CD4-positive, alpha-beta T cell treated with Interleukin-4 for 4 hours (primary cell): ENCODE measurements around the gene HIBADH.
"Not testable (repeated sequence)": the region's sequence is repeated elsewhere in the genome, so short reads cannot be mapped to it uniquely, and the experiment has no call there.

Experiments
- DNase-seq: peaks from one replicate; pipeline ENCODE4 v3.0.0-alpha.2; 2020

HIBADH gene

DNA sequence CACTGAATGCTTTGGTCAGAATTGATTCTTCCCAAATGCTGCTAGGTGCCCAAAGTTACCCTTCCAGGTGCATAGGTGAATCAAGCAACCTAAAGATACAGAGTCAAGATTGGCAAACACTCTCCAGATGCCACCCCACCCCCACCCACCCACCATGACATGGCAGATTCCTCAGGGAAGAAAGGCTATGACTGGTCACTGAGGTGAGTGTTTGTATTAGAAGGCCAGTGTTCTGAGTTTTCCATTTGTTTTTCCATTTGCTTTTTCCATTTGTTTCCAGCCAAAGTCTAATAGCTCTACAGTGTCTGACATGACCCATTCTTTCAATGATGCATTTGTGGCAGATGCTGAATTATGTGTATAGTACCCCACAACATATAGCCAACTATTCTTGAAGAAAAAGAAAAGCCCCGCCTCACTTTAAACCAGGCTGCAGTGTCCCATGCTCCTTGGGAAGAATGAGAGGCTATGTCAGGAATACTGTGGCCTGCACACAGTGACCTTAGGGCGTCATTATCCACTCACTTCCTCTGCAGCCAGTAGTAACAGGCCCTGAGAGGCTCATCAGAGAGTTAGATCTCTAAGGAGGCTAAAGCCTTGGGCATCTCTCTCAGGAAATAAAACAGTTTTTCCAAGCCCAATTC is 16.1 kb upstream of the HIBADH start:
- DNase-seq: no peak

DNA sequence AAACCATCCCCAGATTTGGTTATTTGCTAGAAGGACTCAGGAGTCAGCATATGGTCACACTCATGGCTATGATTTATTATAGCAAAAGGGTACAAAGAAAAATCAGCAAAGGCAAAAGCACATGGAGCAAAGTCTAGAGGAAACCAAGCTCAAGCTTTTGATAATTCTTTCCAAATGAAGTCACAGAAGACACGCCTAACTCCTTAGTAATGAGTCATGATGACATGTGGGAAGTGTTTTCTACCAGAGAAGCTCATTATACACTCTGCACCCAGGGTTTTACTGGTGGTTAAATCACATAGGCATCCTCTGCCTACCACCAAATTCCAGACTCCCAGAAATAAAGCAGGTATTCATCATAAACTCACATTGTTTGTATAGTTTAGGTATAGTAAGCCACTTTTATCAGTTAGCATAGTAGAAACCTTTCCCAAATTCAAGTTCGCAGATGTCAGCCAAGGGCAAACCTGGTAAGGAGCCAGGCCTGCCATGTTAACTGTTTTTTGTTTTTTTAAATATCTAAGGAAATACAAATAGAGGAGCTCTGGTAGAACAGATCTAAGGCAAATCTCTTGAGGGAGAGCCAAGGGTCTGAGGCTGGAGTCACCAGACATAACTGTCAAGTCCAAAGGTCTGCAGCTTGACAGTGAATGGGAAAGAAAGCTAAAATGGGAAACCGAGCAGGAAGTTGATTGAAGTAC is 15.4 kb upstream of the HIBADH start:
- DNase-seq: no peak

DNA sequence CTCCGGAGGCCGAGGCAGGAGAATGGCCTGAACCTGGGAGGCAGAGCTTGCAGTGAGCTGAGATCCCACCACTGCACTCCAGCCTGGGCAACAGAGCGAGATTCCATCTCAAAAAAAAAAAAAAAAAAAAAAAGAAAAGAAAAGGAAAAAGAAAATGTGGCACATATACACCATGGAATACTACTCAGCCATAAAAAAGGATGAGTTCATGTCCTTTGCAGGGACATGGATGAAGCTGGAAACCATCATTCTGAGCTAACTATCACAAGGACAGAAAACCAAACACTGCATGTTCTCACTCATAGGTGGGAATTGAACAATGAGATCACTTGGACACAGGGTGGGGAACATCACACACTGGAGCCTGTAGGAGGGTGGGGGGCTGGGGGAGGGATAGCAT is 11.4 kb upstream of the HIBADH start:
- DNase-seq: not testable (repeated sequence)

DNA sequence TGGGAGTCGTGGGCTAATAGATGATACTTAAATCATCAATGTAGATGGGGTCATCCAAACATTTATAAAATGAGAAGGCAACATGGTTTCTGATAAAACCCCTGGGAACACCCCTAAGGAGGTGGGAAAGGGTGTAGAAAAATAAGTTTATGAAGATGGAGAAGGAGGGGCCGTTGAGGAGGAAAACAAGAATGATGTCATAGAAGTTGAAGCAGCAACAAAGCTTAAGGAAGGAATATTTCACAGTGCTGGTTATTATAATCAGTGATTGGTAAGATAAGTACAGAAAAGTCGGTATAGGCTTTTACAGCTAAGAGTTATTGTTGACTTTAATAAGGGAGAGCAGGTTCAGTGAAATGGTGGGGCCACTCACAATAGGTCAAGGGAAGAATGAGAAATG is 9.0 kb upstream of the HIBADH start:
- DNase-seq: no peak

DNA sequence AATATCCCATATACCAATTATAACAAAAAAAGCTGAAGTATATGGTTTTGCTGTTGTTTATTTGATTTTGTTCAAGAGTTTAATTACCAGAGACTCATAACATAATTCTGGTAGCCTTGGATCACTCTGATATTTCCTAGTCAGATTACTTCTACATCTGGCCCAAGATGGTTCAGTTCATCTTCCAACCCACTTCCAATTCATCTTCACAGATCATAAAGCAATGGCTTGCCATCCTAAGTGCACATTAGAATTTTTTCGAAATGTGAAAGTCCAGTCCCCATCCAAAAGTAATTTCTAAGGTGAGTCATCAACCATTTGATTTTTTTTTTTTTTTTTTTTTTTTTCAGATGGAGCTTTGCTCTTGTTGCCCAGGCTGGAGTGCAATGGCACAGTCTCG is 8.0 kb upstream of the HIBADH start:
- DNase-seq: no peak

DNA sequence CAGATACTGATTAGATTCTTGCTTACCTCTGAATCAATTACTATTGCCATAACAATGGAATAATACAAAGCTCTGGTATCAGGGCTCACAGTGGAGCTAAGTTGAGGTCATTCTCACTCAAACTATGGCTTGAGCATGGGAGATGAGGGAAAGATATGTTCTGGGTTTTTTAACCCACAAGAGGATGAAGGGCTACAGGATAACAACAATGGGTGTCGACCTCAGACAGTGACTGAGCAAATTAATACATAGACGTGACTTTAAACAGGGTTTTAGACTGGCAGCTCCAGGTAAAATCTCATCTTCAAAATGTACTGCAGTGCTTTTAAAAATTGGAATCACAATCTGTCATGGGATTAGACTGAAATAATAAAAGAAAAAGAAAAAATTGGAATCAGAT is 7.5 kb upstream of the HIBADH start:
- DNase-seq: no peak

DNA sequence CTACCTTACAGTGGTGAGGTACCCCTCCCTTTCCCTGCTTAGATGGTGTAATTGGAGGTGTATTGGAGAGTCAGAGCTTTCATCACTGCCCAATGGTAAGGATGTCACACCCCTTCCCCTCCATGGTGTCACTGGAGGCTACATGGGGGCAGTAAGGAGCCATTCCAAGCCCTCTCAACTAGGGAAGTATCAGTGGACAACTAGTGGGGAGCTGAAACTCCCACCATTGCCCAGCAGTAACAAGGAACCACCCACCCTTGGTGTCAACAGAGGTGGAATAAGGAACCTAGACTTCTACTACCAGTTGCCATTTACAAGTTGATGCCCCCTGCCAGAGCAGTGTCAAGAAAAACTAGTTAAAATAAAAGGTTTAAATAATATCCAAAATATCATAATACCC is 2.8 kb upstream of the HIBADH start:
- DNase-seq: no peak

DNA sequence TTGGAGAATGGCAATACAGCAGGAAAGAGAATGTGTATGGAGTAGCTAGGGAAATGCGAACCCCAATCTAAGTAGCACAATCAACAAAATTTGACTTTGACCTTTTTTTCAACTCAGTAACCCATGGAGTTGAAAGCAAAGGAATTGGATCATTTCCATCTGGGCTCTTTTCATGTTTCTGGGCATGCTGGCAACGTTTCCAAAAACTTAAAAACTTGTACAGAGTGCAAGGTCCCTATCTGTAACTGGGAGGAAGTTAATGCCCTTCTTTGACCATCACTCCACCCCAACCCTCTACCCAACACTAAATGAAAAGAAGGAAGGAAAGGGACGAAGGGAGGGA is 1.3 kb upstream of the HIBADH start:
- DNase-seq: no peak

DNA sequence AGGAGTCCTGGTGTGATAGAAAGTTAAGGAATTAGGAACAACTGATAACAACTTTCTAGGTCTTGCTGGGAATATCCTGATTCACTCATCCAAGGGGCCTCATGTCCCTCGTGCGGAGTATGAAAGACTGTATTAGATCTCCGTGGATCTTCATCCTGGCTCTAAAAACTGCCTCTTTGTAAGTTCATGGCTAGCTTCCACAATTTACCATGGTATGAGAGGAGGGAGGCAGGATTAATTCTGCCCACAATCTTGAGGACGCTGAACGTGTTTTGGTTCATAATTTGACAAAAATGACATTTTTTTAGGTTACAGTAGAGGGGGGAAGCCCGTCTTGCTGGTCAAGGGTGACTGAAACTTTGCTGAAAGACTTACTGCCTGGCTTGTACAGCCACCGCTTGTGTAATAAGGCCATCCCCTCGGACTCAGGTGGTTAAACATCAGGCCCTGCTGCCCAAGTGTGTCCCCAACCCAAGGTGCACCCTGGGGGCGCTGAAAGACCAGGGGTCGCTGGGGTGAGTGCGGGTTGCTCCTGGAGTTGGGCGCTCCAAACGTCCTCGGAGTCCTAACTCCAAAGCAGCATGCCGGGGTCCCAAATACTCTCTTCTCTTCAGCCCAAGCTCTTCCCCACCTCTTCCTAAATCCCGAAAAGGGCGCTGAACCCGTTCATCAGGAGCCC is 733 bp downstream of the HIBADH start:
- DNase-seq: no peak

DNA sequence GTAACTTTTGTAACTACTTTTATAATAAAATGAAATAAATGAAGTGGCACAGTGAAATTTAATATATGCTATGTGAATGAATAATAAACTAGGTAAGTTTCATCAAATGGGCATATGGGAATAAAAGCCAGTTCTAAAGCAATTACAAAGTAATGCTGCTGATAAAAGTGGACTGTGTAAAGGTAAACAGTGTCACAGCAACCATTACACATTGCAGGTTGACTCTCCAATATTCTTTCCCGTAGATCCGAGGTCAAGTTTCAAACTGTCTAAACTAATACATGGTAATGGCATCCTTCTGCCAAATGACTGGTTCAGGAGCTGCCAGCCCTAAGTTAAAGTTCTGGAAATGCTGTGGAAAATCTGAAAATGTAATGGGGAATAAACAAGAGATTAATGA is 6.0 kb downstream of the HIBADH start:
- DNase-seq: no peak

DNA sequence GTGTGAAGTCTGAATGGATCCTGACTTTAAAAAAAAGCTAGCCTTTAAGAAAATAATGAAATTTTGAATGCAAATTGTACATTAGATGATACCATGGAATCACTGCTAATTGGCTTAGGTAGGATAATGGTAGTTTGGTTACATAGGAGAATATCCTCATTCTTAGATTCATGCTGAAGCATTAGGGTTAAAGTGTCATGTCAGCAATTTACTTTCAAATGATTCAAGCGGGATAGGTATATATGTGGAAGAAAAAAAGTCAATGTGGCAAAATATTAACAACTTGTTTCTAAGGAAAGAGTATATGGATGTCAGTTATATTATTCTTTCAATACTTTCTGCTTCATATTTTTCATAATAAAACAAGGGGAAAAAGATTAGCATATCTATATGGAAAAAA is 7.5 kb downstream of the HIBADH start:
- no peak for DNase-seq

DNA sequence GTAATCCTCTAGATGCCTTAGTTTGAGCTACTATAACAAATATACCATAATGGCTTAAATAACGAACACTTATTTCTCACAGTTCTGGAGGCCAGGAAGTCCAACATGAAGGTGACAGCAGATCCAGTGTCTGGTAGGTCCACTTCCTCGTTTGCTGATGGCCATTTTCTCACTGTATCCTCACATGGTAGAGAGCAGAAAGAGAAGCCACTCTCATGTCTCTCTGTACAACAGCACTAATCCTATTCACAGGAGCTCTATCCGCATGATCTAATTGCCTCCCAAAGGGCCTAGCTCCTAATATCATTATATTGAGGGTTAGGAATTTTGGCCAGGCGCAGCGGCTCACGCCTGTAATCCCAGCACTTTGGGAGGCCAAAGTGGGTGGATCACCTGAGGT is 10.2 kb downstream of the HIBADH start:
- DNase-seq: no peak

DNA sequence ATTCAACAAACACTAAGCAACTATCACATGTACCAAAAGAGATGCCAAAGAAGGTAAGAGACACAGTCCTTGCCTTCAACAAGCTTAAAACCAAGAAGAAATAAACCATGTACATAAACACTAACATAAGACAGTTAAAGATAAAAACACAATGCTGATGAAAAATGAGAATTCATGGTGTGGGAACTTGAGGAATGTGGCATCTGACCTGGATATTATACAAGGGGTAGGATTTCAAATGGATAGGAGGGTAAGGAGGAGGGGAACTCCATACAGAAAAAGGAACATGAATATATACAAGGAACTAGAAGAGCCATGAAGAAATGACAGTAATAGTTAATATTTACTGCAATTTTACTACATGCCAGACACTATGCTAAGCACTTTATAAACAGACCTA is 11.0 kb downstream of the HIBADH start:
- no peak for DNase-seq

DNA sequence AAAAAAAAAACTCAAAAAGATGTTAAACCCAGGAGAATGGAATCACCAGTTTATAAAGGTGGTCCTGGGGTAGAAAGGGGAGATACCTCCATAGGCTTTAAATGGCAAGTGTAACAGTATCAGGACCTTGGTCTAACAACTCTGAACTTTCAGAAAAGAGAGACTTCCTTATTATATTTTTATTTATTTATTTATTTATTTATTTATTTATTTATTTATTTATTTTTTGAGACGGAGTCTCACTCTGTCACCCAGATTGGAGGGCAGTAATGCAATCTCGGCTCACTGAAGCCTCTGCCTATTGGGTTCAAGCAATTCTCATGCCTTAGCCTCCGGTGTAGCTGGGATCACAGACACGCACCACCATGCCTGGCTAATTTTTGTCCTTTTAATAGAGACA is 12.4 kb downstream of the HIBADH start:
- DNase-seq: no peak

DNA sequence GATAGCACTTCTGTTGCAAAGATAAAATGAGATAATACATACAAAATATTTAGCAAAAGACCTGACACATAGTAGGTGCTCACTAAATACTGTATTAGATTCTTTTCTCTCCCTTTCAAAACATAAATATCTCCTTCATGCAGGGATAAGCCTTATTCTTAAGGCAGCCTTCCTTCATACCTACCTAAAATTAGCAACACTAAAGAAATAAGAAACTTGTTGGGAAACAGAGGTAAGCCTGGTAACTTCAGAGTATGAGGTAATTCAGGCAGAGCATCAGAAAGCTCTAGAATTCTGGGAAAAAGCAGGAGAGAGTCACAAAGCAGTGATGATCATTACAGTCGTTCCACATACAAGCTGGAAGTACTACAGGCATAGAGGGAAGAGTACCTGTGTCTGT is 15.2 kb downstream of the HIBADH start:
- no peak for DNase-seq

DNA sequence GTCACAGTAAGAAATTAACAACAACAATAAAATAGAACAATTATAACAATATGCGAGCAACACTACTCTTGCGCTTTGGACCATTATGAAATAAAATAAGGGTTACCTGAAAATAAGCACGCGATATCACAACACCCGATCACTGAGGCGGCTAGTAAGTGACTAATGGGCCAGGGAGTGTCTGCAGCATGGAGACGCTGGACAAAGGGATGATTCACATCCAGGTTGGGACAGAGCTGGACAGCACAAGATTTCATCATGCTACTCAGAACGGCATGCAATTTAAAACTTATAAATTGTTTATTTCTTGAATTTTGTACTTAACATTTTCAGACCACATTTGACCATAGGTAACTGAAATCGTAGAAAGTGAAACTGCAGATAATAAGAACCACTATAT is 15.6 kb downstream of the HIBADH start:
- no peak for DNase-seq

DNA sequence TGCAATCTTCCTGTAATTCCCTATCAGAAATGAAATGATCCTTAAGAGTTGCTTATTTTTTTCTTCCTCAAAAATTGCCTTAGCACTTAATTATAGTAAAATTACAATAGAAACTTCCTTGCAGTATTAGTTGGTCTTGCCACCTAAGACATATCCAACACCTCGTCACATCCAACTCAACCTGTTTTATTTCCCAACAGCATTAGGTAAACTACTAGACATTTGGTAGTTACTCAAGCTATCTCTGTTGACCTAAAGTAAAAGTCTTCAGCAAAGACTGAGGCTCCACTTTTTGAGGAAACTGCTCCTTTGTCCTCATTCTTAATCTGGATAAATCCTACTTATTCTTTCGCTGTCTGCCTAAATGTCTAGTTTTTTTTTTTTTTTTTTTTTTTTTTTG is 20.4 kb downstream of the HIBADH start:
- DNase-seq: no peak

DNA sequence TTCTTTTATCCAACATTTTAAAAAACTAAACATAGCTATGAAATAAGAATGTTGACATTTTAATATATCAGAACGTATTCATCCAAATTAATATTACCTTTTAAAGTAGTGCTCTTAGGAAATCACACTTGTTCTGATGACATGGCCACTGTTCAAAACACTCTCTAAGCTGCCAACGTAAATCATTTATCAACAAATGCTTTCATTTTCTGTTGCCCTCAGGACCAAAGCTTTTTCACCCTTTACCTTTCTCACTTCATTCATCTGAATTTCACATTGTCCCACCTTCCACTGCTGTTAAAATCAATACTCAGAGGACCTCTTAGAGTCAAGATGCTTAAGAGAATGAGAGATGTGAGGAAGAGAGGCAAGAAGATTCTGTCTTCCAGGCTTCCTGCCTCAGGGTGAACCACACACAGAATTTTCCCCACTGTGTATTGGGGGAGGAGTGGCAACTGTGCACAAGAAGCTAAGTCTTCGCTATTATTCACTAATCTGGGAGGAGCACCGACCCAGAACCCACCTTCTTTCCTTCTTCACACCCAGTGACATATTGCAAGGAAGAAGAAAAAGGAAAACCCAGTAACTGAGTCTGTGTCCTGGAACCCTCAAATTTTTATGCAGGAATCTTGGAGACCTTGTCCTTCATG is 21.0 kb downstream of the HIBADH start:
- DNase-seq: no peak

DNA sequence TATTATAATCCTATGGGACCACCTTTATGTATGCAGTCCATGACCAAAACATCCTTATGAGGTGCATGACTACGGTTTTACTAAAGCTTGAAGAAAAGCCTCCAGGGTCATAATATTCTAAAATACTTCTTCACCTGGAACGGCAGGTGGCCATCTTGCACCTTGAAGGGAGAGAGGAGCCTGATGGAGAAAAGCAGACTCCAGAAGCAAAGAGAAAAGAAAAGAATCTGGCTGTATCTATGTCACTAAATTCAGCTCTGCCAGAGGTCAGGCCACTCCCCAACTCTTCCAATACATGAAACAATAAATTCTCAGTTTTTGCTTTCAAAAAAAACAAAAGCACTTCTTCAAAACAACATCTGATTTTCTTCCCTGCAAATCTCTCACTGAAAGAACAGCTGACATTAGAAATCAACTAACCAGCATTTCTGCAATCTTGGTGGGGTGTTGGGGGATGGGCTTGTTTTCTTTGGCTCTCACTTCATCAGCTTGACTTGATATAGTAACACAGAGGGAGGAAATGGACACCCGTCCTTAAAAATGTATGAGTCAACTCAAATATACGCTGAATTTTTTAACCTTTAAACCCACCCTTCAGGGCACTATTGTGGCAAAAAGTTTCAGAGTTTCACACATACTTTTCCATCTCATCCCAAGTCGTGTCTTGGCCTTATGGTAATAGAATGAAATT is 21.7 kb downstream of the HIBADH start:
- no peak for DNase-seq

DNA sequence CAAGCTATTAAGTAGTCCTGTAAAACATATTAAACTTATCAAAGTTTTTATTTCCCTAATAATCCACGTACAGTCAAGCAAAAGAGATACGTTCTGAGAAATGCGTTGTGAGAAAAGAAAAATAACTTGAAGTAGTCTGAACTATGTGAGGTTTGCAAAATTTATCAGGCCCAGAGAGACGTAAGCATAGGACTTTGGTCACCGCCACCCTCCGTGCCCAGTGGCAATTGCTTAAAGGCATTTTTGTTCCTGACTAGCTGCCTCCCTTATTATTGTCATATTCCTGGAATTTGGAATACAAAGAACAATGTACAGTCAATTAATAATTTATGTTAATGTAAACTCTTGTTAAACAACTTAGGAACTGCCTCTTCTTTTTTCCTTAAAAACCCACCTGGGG is 22.8 kb downstream of the HIBADH start:
- no peak for DNase-seq

DNA sequence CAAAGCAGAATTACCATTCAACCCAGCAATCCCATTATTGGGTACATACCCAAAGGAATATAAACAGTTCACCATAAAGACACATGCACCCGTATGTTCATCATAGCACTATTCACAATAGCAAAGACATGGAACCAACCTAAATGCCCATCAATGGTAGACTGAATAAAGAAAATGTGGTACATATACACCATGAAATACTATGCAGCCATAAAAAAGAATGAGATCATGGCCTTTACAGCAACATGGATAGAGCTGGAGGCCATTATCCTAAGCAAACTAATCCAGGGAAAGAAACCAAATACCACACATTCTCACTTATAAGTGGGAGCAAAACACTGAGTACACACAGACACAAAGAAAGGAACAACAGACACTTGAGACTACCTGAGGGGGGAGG is 23.6 kb downstream of the HIBADH start:
- not testable (repeated sequence) for DNase-seq

DNA sequence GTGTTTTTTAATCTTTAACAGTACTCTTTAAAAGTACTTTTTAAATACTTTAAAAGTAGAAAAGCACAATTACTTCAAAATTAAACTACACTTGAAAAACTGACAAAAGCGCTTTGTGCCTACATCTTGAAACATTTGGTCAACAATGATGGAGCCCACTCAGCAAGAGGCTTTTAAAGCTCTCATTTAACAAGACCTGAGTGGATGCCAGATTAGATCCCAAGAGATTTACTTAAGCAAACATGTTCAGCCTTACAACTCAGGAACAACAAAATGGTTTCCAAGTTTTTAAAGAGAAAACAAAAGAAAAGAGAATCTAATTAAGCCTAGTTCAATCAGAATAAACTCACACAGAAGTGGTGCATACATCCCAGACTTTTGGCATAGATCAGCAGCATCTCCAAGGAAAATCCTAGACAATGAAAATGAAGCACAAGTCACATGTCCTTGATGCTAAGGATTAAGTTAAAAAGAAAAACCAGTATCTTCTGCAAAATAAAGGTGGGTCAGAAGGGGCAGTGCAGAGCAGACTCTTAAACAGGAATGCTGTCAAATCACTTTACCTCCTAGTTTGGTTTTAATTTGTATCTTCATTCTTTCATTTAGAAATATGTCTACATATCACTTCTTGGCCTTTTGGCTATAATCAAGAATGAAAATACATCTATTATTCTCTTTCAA is 26.2 kb downstream of the HIBADH start:
- DNase-seq: no peak

DNA sequence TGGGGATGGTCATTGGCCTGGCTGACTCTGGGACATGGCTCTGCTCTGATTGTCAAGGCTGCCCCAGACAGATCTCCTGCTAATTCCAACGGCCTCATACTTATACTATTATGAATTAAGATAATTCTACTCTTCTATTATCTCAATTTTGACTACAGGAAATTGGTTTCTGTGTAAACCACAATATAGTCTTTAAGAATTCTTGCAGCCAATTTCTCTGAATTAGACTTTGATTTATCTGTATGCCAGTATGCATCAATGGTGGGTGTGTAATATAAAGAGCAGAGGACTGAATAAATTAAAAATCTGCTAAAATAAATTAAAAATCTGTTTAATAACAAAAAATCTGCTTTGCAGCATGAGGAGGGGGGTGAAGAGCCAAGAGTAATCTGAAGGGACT is 27.0 kb downstream of the HIBADH start:
- DNase-seq: no peak
